ENCODE results near the gene ICAM3. TPM values are rescaled to one million over a fixed set of nuclear protein-coding genes. Genes with fewer than 3 reads are reported as not detected.

The ICAM3 gene
- total and polyA plus RNA-seq, 2 of the 4 experiments (the other 2 are of a cell fraction): 6.6 to 11.7 TPM

- no peaks in the 10 kb centered on the region for H3K9me1 ChIP-seq (ENCODE audit: insufficient read depth, low read length)
- no peak overlapping the region for H3K14ac ChIP-seq (replicated peaks; ENCODE audit: low read depth, low read length)
- H3K27me3 ChIP-seq (ENCODE audit: control insufficient read depth, insufficient read depth, low read length): no peaks in the 10 kb centered on the region
- DNase-seq (no peak), ATAC-seq (ENCODE audit: low read depth) (no peak)
- H3K27ac ChIP-seq (ENCODE audit: insufficient read depth, low read length): no peak overlapping the region
- 90% methylated on average over 3 of the region's 18 CpGs; no CpG with 5 or more reads in 1 of the 2 experiments for WGBS, 2 experiments (ENCODE audit: extremely low coverage in 2 of 2, insufficient read length in 1 of 2)
- no peak overlapping the region for H3K4ac ChIP-seq (ENCODE audit: low read depth, low read length)
- in situ Hi-C loops (cut with MboI; ENCODE audit: low sequenced_read_pairs): no loop called here
- no peaks in the 10 kb centered on the region for H3K9me3 ChIP-seq (ENCODE audit: control insufficient read depth, insufficient read depth, low read length)
- BruUV-seq (replicated peaks): no TSS peak
- TF ChIP-seq RCOR1 (IDR thresholded peaks at IDR 0.05; ENCODE audit: insufficient replicate concordance, low read length): no peak
- no peak for TF ChIP-seq CHD1 (IDR thresholded peaks at IDR 0.05; ENCODE audit: low read depth, low read length)
- no peak for TF ChIP-seq MAZ (IDR thresholded peaks at IDR 0.05; ENCODE audit: borderline replicate concordance, low read depth, low read length)
- TF ChIP-seq MXI1 (IDR thresholded peaks at IDR 0.05; ENCODE audit: borderline replicate concordance, low read depth, low read length): no peak
- no peak for TF ChIP-seq ELK1 (IDR thresholded peaks at IDR 0.05; ENCODE audit: borderline replicate concordance, low read depth, low read length)
- TF ChIP-seq CTCF (conservative IDR thresholded peaks at IDR 0.05; ENCODE audit: low read depth, low read length): no peak
- TF ChIP-seq CEBPB (IDR thresholded peaks at IDR 0.05; ENCODE audit: low read depth, low read length): no peak
- TF ChIP-seq, protein P1, sequence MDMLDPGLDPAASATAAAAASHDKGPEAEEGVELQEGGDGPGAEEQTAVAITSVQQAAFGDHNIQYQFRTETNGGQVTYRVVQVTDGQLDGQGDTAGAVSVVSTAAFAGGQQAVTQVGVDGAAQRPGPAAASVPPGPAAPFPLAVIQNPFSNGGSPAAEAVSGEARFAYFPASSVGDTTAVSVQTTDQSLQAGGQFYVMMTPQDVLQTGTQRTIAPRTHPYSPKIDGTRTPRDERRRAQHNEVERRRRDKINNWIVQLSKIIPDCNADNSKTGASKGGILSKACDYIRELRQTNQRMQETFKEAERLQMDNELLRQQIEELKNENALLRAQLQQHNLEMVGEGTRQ (IDR thresholded peaks at IDR 0.05; ENCODE audit: low read depth, low read length): no peak
- peaks cover 9% of the 10 kb centered on the region; the same call in 1 of the 2 replicates for H4K20me1 ChIP-seq (ENCODE audit: insufficient read depth, low read length)
- H2AFZ ChIP-seq (replicated peaks; ENCODE audit: low read length, poor library complexity): peak overlapping the region; percentile 32
- H2AK5ac ChIP-seq (ENCODE audit: low read depth, low read length): no peak overlapping the region
- no peak overlapping the region for H4K8ac ChIP-seq (ENCODE audit: low read depth in 2 of 2, low read length in 2 of 2)
- peaks cover 0 to 8% of the 10 kb centered on the region in 2 experiments; a peak in 1 of 4 replicates for H3K79me1 ChIP-seq (ENCODE audit: low read depth in 1 of 2, low read length in 2 of 2)
- H4K5ac ChIP-seq (ENCODE audit: low read depth, low read length): no peak overlapping the region
- intact Hi-C loops (cut with micrococcal nuclease): no loop called here
- CTCF ChIA-PET: no interaction called here
- H3K23ac ChIP-seq (ENCODE audit: low read depth, low read length): no peak overlapping the region
- H3K36me3 ChIP-seq (ENCODE audit: control insufficient read depth, insufficient read depth, low read length): peaks cover 71% of the 10 kb centered on the region
- H2BK20ac ChIP-seq (ENCODE audit: low read depth, low read length): no peak overlapping the region
- no peak overlapping the region for H2BK15ac ChIP-seq (ENCODE audit: low read depth, low read length)
- H4K91ac ChIP-seq (ENCODE audit: insufficient read depth, low read depth, low read length): no peak overlapping the region
- no peak overlapping the region for H3K9ac ChIP-seq (ENCODE audit: low read depth, low read length)
- H3K4me1 ChIP-seq (ENCODE audit: control insufficient read depth, insufficient read depth, low read length): no peaks in the 10 kb centered on the region
- H2BK5ac ChIP-seq (ENCODE audit: low read depth, low read length, poor library complexity, severe bottlenecking): no peak overlapping the region
- no peak overlapping the region for H2BK120ac ChIP-seq (ENCODE audit: low read depth, low read length)
- H3K18ac ChIP-seq (ENCODE audit: low read depth, low read length): no peak overlapping the region
- POLR2A ChIA-PET (ENCODE audit: unreplicated experiment): no interaction called here
- H3K4me2 ChIP-seq (ENCODE audit: low read depth, low read length): no peak overlapping the region
- dilution Hi-C loops (cut with HindIII; ENCODE audit: low sequenced_read_pairs, unreplicated experiment): no loop called here
- no peak overlapping the region for H3K4me3 ChIP-seq (ENCODE audit: insufficient read depth, low read depth, low read length)
- H3K56ac ChIP-seq (ENCODE audit: extremely low read depth, insufficient read depth, low read length): no peak overlapping the region
- no peak overlapping the region for H2AK9ac ChIP-seq (replicated peaks; ENCODE audit: low read depth, low read length, poor library complexity)
Observed at GRCh38 chr19:10362259-10362658, 22.8 kb upstream of the ICAM3 start.
